OCI-LY3 (cell line): ENCODE data around the gene HOTAIR.

Experiments
- H2AFZ ChIP-seq: fragments of 200-600, 300-600 bp; shearing (Covaris generic); 2 replicates; pipeline ENCODE4 v1.6.0; 2014; ENCODE audit warnings: antibody characterized with exemption, low read depth, low read length
- H3K27ac ChIP-seq: fragments of 200-600, 300-600 bp; sonication (generic); 2 replicates; pipeline ENCODE4 v1.5.1; 2014; ENCODE audit warnings: mild to moderate bottlenecking, low read length, moderate library complexity, mixed read lengths
- H3K27me3 ChIP-seq: fragments of 200-600, 300-600 bp; sonication (generic); 2 replicates; pipeline ENCODE4 v1.6.1; 2014; ENCODE audit warnings: low read depth, low read length, mixed read lengths
- H3K36me3 ChIP-seq: fragments of 200-600, 300-600 bp; sonication (generic); replicated peaks from 2 replicates; pipeline ENCODE3; 2014; ENCODE audit warnings: low read depth, low read length, mixed read lengths
- H3K4me1 ChIP-seq: fragments of 300-600, 200-600 bp; sonication (generic); 2 replicates; pipeline ENCODE4 v1.6.1; 2014; ENCODE audit warnings: low read length, mixed read lengths
- H3K4me2 ChIP-seq: fragments of 200-600, 300-600 bp; sonication (generic); 2 replicates; pipeline ENCODE4 v1.6.1; 2014; ENCODE audit warnings: low read length, mixed read lengths
- H3K4me3 ChIP-seq: fragments of 300-600, 200-600 bp; sonication (generic); 2 replicates; pipeline ENCODE4 v1.5.1; 2014; ENCODE audit warnings: antibody characterized with exemption, mild to moderate bottlenecking, low read length, moderate library complexity
- H3K79me2 ChIP-seq: fragments of 300-600, 200-600 bp; shearing (Covaris generic); 2 replicates; pipeline ENCODE4 v1.6.1; 2014; ENCODE audit warnings: mild to moderate bottlenecking, low read length, mixed read lengths
- H3K9ac ChIP-seq: fragments of 300-600, 200-600 bp; shearing (Covaris generic); 2 replicates; pipeline ENCODE4 v1.6.0; 2014; ENCODE audit warnings: mild to moderate bottlenecking, low read length, moderate library complexity
- H3K9me3 ChIP-seq: fragments of 200-600, 300-600 bp; shearing (Covaris generic); 2 replicates; pipeline ENCODE4 v1.6.1; 2014; ENCODE audit warnings: low read length, mixed read lengths; ENCODE audit not compliant: insufficient read depth
- H4K20me1 ChIP-seq: fragments of 200-600, 300-600 bp; sonication (generic); 2 replicates; pipeline ENCODE4 v1.6.1; 2016; ENCODE audit warnings: low read length, mixed read lengths; ENCODE audit not compliant: insufficient read depth
- EZH2phosphoT487 ChIP-seq: fragments of 200-600 bp; shearing (Covaris generic); IDR thresholded peaks from 2 replicates; pipeline ENCODE4 v1.6.1; 2018; ENCODE audit warnings: antibody characterized with exemption, mixed run types, low read depth
- TF ChIP-seq, protein P1 (sequence below): fragments of 200-600, 300-600 bp; sonication (generic); IDR thresholded peaks from 2 replicates; pipeline ENCODE4 v1.5.1; 2014; ENCODE audit warnings: antibody characterized with exemption, low read length, low read depth

HOTAIR gene

DNA sequence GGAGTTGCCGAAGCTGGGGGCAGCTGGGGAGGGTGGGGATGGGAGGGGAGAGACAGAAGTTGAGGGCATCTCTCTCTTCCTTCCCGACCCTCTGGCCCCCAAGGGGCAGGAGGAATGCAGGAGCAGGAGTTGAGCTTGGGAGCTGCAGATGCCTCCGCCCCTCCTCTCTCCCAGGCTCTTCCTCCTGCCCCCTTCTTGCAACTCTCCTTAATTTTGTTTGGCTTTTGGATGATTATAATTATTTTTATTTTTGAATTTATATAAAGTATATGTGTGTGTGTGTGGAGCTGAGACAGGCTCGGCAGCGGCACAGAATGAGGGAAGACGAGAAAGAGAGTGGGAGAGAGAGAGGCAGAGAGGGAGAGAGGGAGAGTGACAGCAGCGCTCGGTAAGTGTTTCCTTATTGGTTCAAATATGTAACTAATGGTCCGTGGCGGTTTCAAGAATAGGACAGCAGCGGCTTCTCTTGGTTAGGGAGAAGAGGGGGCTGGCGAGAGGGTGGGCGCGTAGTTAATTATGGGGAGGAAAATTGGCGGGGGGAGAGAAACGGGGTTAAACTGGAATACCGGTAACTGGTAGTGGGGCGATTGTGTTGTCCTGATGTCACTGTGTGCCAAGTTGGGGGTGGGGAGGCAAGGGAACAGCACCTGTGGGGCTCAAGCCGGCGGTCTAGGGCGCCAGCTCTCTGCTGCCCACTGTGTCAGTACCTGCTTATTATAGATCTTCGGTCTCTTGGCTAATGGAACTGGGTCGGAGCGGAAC lies 42.5 kb upstream of the HOTAIR start:
- H3K27ac ChIP-seq: peak overlapping the region; percentile 78
- H3K4me2 ChIP-seq: peak overlapping the region; percentile 83
- H3K9ac ChIP-seq: peak overlapping the region; percentile 78
- peak overlapping the region; percentile 79 for H3K4me3 ChIP-seq
- no peaks in the 10 kb centered on the region for H3K9me3 ChIP-seq
- H3K4me1 ChIP-seq: peaks cover 31% of the 10 kb centered on the region
- no peaks in the 10 kb centered on the region for H4K20me1 ChIP-seq
- no peak for TF ChIP-seq EZH2phosphoT487
- TF ChIP-seq, protein P1, sequence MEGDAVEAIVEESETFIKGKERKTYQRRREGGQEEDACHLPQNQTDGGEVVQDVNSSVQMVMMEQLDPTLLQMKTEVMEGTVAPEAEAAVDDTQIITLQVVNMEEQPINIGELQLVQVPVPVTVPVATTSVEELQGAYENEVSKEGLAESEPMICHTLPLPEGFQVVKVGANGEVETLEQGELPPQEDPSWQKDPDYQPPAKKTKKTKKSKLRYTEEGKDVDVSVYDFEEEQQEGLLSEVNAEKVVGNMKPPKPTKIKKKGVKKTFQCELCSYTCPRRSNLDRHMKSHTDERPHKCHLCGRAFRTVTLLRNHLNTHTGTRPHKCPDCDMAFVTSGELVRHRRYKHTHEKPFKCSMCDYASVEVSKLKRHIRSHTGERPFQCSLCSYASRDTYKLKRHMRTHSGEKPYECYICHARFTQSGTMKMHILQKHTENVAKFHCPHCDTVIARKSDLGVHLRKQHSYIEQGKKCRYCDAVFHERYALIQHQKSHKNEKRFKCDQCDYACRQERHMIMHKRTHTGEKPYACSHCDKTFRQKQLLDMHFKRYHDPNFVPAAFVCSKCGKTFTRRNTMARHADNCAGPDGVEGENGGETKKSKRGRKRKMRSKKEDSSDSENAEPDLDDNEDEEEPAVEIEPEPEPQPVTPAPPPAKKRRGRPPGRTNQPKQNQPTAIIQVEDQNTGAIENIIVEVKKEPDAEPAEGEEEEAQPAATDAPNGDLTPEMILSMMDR: peak; percentile 18; the same call in 1 of the 2 replicates
- peak overlapping the region; percentile 62 for H2AFZ ChIP-seq
- H3K79me2 ChIP-seq: no peaks in the 10 kb centered on the region
- H3K36me3 ChIP-seq: no peaks in the 10 kb centered on the region
- H3K27me3 ChIP-seq: 0 out of 2 replicates have a peak, but pooled peaks cover 10% of the 10 kb centered on the region

DNA sequence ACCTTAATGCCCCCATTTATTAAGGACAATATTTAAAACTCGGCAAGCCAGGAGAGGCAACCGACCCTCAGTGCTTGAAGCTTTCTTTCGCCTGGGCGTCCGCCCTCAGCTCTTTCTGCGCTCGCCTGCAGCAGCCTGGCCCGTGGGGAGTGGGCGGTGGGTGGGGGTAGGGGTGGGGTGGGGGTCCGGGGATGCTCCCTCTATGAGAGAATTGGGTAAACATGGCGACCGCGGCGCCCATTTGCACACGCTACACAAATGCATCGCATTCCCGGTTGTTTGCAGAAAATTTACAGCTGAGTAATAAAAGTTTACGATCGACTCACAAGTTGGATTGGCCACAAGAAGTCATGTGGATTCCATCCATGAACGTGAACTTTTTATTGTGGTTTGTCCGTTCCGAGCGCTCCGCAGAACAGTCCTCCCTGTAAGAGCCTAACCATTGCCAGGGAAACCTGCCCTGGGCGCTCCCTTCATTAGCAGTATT lies 41.8 kb upstream of the HOTAIR start:
- H3K9ac ChIP-seq: no peak overlapping the region
- peak overlapping the region; percentile 83; the same call in 1 of the 2 replicates for H3K4me2 ChIP-seq
- no peak for TF ChIP-seq EZH2phosphoT487
- TF ChIP-seq, protein P1: no peak
- no peaks in the 10 kb centered on the region for H3K79me2 ChIP-seq
- H3K9me3 ChIP-seq: no peaks in the 10 kb centered on the region
- H3K27ac ChIP-seq: no peak overlapping the region
- H3K4me1 ChIP-seq: peaks cover 28% of the 10 kb centered on the region
- no peak overlapping the region; the same call in 1 of the 2 replicates for H3K4me3 ChIP-seq
- no peaks in the 10 kb centered on the region for H3K36me3 ChIP-seq
- no peaks in the 10 kb centered on the region for H4K20me1 ChIP-seq
- H3K27me3 ChIP-seq: peaks cover 12% of the 10 kb centered on the region; the same call in 1 of the 2 replicates
- no peak overlapping the region for H2AFZ ChIP-seq

DNA sequence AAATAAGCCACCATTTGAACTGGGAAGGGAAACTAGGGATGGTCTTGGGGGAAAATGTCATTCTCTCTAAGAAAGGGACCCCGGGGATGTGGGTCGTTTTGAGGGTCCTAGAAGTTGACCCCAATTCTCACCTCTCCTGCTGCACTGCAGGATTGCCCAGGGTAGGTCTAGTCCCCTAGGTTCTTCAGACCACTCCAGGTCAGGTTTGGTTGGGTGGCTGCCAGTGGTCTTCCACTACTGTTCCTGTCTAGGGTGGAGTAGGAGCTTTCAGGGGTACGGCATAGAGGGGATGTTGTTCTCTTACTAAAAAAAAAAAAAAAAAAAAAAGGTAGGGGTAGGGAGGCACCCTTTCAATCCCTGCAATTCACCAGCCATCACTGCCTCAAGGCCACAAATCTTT lies 41.3 kb upstream of the HOTAIR start:
- Histone ChIP-seq H3K4me1 (peaks cover 28% of the 10 kb centered on the region), H4K20me1 (no peaks in the 10 kb centered on the region), H3K4me2 (no peak overlapping the region), H3K4me3 (no peak overlapping the region), H3K9me3 (no peaks in the 10 kb centered on the region), H3K79me2 (no peaks in the 10 kb centered on the region), H3K36me3 (no peaks in the 10 kb centered on the region), H3K27me3 (peaks cover 16% of the 10 kb centered on the region; the same call in 1 of the 2 replicates), H3K9ac (no peak overlapping the region), H3K27ac (no peak overlapping the region), H2AFZ (no peak overlapping the region)
- TF ChIP-seq, protein P1: no peak
- TF ChIP-seq EZH2phosphoT487: no peak
